IMR-90 (cell line): ENCODE measurements around the gene SRR. TPM values are rescaled to one million over a fixed set of nuclear protein-coding genes. Genes with fewer than 3 reads are reported as not detected.

Experiments used
- ATAC-seq: fragments of 200-7000 bp; cut with Tn5 transposase; 2 replicates; pipeline ENCODE4 v1.9.1; 2020; ENCODE audit warnings: low read depth, mild to moderate bottlenecking, moderate library complexity
- BruUV-seq: library from RNA; stranded (reverse); fragments of 400-500 nt; replicated peaks from 2 replicates; lab custom pipeline; 2021; lab: Mats Ljungman, UMichigan
- CTCF ChIA-PET: fragments of 300-600 bp; formaldehyde crosslinking; extraction: SDS; loops from one replicate; lab custom pipeline; 2021; ENCODE audit warnings: antibody characterized with exemption; lab: Yijun Ruan, JAX
- POLR2A ChIA-PET: fragments of 300-600 bp; sonication (Branson Sonifier 250); formaldehyde crosslinking; loops from one replicate; lab custom pipeline; 2022; ENCODE audit warnings: antibody characterized with exemption; ENCODE audit not compliant: unreplicated experiment; lab: Charles Lee
- DNase-seq: peaks from one replicate; pipeline ENCODE4 v3.0.0; 2013
- H2AFZ ChIP-seq: replicated peaks from 2 replicates; pipeline ENCODE3; 2013; ENCODE audit warnings: low read length, mild to moderate bottlenecking; ENCODE audit not compliant: poor library complexity
- H2AK5ac ChIP-seq: 2 replicates; pipeline ENCODE4 v1.6.1; 2013; ENCODE audit warnings: low read depth, low read length, inconsistent platforms
- H2AK9ac ChIP-seq: replicated peaks from 2 replicates; pipeline ENCODE3; 2013; ENCODE audit warnings: mild to moderate bottlenecking, low read depth, low read length, moderate library complexity; ENCODE audit not compliant: poor library complexity
- H2BK120ac ChIP-seq: 2 replicates; pipeline ENCODE4 v1.6.1; 2013; ENCODE audit warnings: low read depth, low read length, inconsistent platforms
- H2BK15ac ChIP-seq: 3 replicates; pipeline ENCODE4 v1.6.1; 2013; ENCODE audit warnings: low read depth, low read length, inconsistent platforms
- H2BK20ac ChIP-seq: 2 replicates; pipeline ENCODE4 v1.6.1; 2013; ENCODE audit warnings: low read depth, mild to moderate bottlenecking, inconsistent platforms, low read length, moderate library complexity
- H2BK5ac ChIP-seq: 2 replicates; pipeline ENCODE4 v1.6.1; 2013; ENCODE audit warnings: mild to moderate bottlenecking, low read depth, low read length, inconsistent platforms; ENCODE audit not compliant: poor library complexity, severe bottlenecking
- H3K14ac ChIP-seq: replicated peaks from 2 replicates; pipeline ENCODE4 v1.6.1; 2013; ENCODE audit warnings: low read depth, low read length, inconsistent platforms
- H3K18ac ChIP-seq: 2 replicates; pipeline ENCODE4 v1.6.1; 2013; ENCODE audit warnings: low read depth, low read length, control low read depth
- H3K23ac ChIP-seq: 2 replicates; pipeline ENCODE4 v1.6.1; 2013; ENCODE audit warnings: low read depth, low read length, inconsistent platforms
- H3K27ac ChIP-seq: 2 replicates; pipeline ENCODE4 v1.5.1; 2013; ENCODE audit warnings: mild to moderate bottlenecking, control low read depth, low read length; ENCODE audit not compliant: insufficient read depth
- H3K27me3 ChIP-seq: 2 replicates; pipeline ENCODE4 v1.6.1; 2013; ENCODE audit warnings: low read length; ENCODE audit not compliant: control insufficient read depth, insufficient read depth
- H3K36me3 ChIP-seq: 2 replicates; pipeline ENCODE4 v1.6.1; 2013; ENCODE audit warnings: low read length, mixed read lengths; ENCODE audit not compliant: control insufficient read depth, insufficient read depth
- H3K4ac ChIP-seq: 2 replicates; pipeline ENCODE4 v1.6.1; 2013; ENCODE audit warnings: low read depth, low read length, inconsistent platforms
- H3K4me1 ChIP-seq: 2 replicates; pipeline ENCODE4 v1.6.1; 2013; ENCODE audit warnings: low read length, mixed read lengths; ENCODE audit not compliant: control insufficient read depth, insufficient read depth
- H3K4me2 ChIP-seq: 2 replicates; pipeline ENCODE4 v1.6.1; 2013; ENCODE audit warnings: low read depth, mild to moderate bottlenecking, control low read depth, low read length, moderate library complexity
- H3K4me3 ChIP-seq: 2 replicates; pipeline ENCODE4 v1.5.1; 2013; ENCODE audit warnings: low read depth, mild to moderate bottlenecking, control low read depth, low read length, moderate library complexity; ENCODE audit not compliant: insufficient read depth
- H3K56ac ChIP-seq: 2 replicates; pipeline ENCODE4 v1.6.1; 2013; ENCODE audit warnings: low read length, inconsistent platforms; ENCODE audit not compliant: insufficient read depth; ENCODE audit errors: extremely low read depth
- H3K79me1 ChIP-seq, 2 experiments: 2 replicates each; pipeline ENCODE4 v1.6.1; 2013; ENCODE audit warnings: low read length in 2 of 2, inconsistent platforms in 1 of 2, low read depth in 1 of 2
- H3K9ac ChIP-seq: 2 replicates; pipeline ENCODE4 v1.6.1; 2013; ENCODE audit warnings: low read depth, low read length, control low read depth
- H3K9me1 ChIP-seq: 2 replicates; pipeline ENCODE4 v1.6.1; 2013; ENCODE audit warnings: low read length, inconsistent platforms; ENCODE audit not compliant: insufficient read depth
- H3K9me3 ChIP-seq: 2 replicates; pipeline ENCODE4 v1.6.1; 2013; ENCODE audit warnings: low read length; ENCODE audit not compliant: control insufficient read depth, insufficient read depth
- H4K20me1 ChIP-seq: 2 replicates; pipeline ENCODE4 v1.6.1; 2013; ENCODE audit warnings: low read length, inconsistent platforms; ENCODE audit not compliant: insufficient read depth
- H4K5ac ChIP-seq: 2 replicates; pipeline ENCODE4 v1.6.1; 2013; ENCODE audit warnings: mild to moderate bottlenecking, low read depth, low read length, control low read depth
- H4K8ac ChIP-seq, 2 experiments: 2 replicates each; pipeline ENCODE4 v1.6.1; 2013; ENCODE audit warnings: low read depth in 2 of 2, low read length in 2 of 2, control low read depth in 1 of 2, inconsistent platforms in 1 of 2
- H4K91ac ChIP-seq: 2 replicates; pipeline ENCODE4 v1.6.1; 2013; ENCODE audit warnings: low read depth, low read length, inconsistent platforms; ENCODE audit not compliant: insufficient read depth
- BHLHE40 ChIP-seq: fragments of 150-350 bp; IDR thresholded peaks from 2 replicates; pipeline ENCODE4 v1.6.1; 2016; ENCODE audit warnings: mild to moderate bottlenecking, low read depth, low read length
- CEBPB ChIP-seq: IDR thresholded peaks from 2 replicates; pipeline ENCODE4 v1.6.1; 2012; ENCODE audit warnings: low read depth, low read length, improper control_type of control experiment
- CHD1 ChIP-seq: IDR thresholded peaks from 2 replicates; pipeline ENCODE4 v1.6.1; 2012; ENCODE audit warnings: low read depth, low read length, improper control_type of control experiment
- CTCF ChIP-seq: conservative IDR thresholded peaks from 2 replicates; pipeline ENCODE4 v1.5.1; 2012; ENCODE audit warnings: mild to moderate bottlenecking, low read depth, low read length, improper control_type of control experiment
- FOS ChIP-seq: fragments of 150-350 bp; IDR thresholded peaks from 2 replicates; pipeline ENCODE4 v1.6.1; 2016; ENCODE audit warnings: low read depth, low read length
- MAZ ChIP-seq: IDR thresholded peaks from 2 replicates; pipeline ENCODE4 v1.6.1; 2012; ENCODE audit warnings: low read depth, mild to moderate bottlenecking, low read length, improper control_type of control experiment, moderate library complexity, borderline replicate concordance
- MXI1 ChIP-seq: IDR thresholded peaks from 2 replicates; pipeline ENCODE4 v1.6.1; 2012; ENCODE audit warnings: low read depth, mild to moderate bottlenecking, low read length, moderate library complexity, borderline replicate concordance
- RFX5 ChIP-seq: IDR thresholded peaks from 2 replicates; pipeline ENCODE4 v1.8.0; 2012; ENCODE audit warnings: low read depth, mild to moderate bottlenecking, low read length, moderate library complexity
- WGBS, 2 experiments: methylation state at CpG; one replicate each; pipeline versions ENCODE4 v1.1.5 to v1.1.7; 2013; ENCODE audit warnings: missing lambda C conversion rate in 2 of 2; ENCODE audit not compliant: insufficient read length in 1 of 2; ENCODE audit errors: extremely low coverage in 2 of 2; 5-methylcytosine and 5-hydroxymethylcytosine counted together
- dilution Hi-C: fragments of 300-500 bp; cut with HindIII; formaldehyde crosslinking; loops from one replicate; pipeline ENCODE4 v1.14.3; 2018; ENCODE audit warnings: low sequenced_read_pairs; ENCODE audit not compliant: unreplicated experiment
- in situ Hi-C: fragments of 300-500 bp; cut with MboI; formaldehyde crosslinking; loops from 3 replicates; pipeline ENCODE4 v1.14.3; 2019; ENCODE audit warnings: low sequenced_read_pairs, inconsistent platforms, mixed read lengths
- intact Hi-C: fragments of 100-400 bp; cut with micrococcal nuclease; formaldehyde crosslinking; loops from 2 replicates; pipeline ENCODE4 v1.10.0; 2022
- polyA plus RNA-seq, 3 experiments: library from polyadenylated mRNA; depleted of rRNA; stranded (reverse); fragments of >200 nt; gene quantifications; 2 replicates each; pipeline ENCODE4 v1.2.3, GENCODE V29; 2012; ENCODE audit warnings: low replicate concordance in 1 of 3
- total RNA-seq: library from RNA; depleted of rRNA; stranded (reverse); fragments of >200 nt; gene quantifications from 2 replicates; pipeline ENCODE4 v1.2.3, GENCODE V29; 2012

SRR gene
- total and polyA plus RNA-seq, 2 of the 4 experiments (the other 2 are of a cell fraction): 14.5 to 52.7 TPM

- H3K14ac ChIP-seq: no peak overlapping the region
- in situ Hi-C loops: no loop called here
- no peak for DNase-seq
- no peak overlapping the region for H2BK5ac ChIP-seq
- H3K56ac ChIP-seq: no peak overlapping the region
- H2BK15ac ChIP-seq: no peak overlapping the region
- ChIA-PET CTCF (no interaction called here), POLR2A (no interaction called here)
- H3K4me2 ChIP-seq: no peak overlapping the region
- H4K20me1 ChIP-seq: peaks cover 12% of the 10 kb centered on the region; the same call in 1 of the 2 replicates
- H2BK120ac ChIP-seq: no peak overlapping the region
- intact Hi-C loops: no loop called here
- no peak overlapping the region for H2AK9ac ChIP-seq
- H3K27ac ChIP-seq: no peak overlapping the region
- H3K4ac ChIP-seq: no peak overlapping the region
- H3K9me3 ChIP-seq: no peaks in the 10 kb centered on the region
- ATAC-seq: no peak
- peaks cover 38 to 55% of the 10 kb centered on the region in 2 experiments for H3K79me1 ChIP-seq
- no peak overlapping the region for H2AFZ ChIP-seq
- H3K27me3 ChIP-seq: no peaks in the 10 kb centered on the region
- H2AK5ac ChIP-seq: no peak overlapping the region
- dilution Hi-C loops: no loop called here
- peaks cover 51% of the 10 kb centered on the region for H3K36me3 ChIP-seq
- no CpG with 5 or more reads among the region's 3 CpGs for WGBS, 2 experiments
- H3K23ac ChIP-seq: no peak overlapping the region
- H3K4me1 ChIP-seq: peaks cover 2% of the 10 kb centered on the region
- H3K4me3 ChIP-seq: no peak overlapping the region
- BruUV-seq: no TSS peak
- H3K9me1 ChIP-seq: peaks cover 2% of the 10 kb centered on the region; the same call in 1 of the 2 replicates
- H3K18ac ChIP-seq: no peak overlapping the region
- no peak overlapping the region for H3K9ac ChIP-seq
- no peak overlapping the region for H4K91ac ChIP-seq
- H4K5ac ChIP-seq: no peak overlapping the region
- TF ChIP-seq FOS: no peak
- TF ChIP-seq CEBPB: no peak
- no peak for TF ChIP-seq CHD1
- TF ChIP-seq CTCF: no peak
- no peak for TF ChIP-seq MAZ
- TF ChIP-seq MXI1: no peak
- no peak for TF ChIP-seq RFX5
- no peak for TF ChIP-seq BHLHE40
- H2BK20ac ChIP-seq: no peak overlapping the region
- no peak overlapping the region for H4K8ac ChIP-seq
Measured at GRCh38 chr17:2331303-2331702, 27.6 kb downstream of the SRR start.
